Fibroblast of lung (primary cell): Measurements from ENCODE around the gene MOXD1. TPM values are rescaled to one million over a fixed set of nuclear protein-coding genes. Genes with fewer than 3 reads are reported as not detected.

ENCODE experiments used
- DNase-seq, 2 donors: peaks; one replicate each; pipeline versions ENCODE4 v3.0.0 to v3.0.0-alpha.2; 2010; ENCODE audit warnings: low read depth in 2 of 2
- H2AFZ ChIP-seq: 2 replicates; pipeline ENCODE4 v1.5.1; 2012; ENCODE audit warnings: low read length, control low read depth, inconsistent platforms
- H3K27ac ChIP-seq: 2 replicates; pipeline ENCODE4 v1.5.1; 2011; ENCODE audit warnings: low read length, control low read depth; ENCODE audit not compliant: insufficient read depth
- H3K27me3 ChIP-seq: 2 replicates; pipeline ENCODE4 v1.5.1; 2011; ENCODE audit warnings: mild to moderate bottlenecking, low read length; ENCODE audit not compliant: control insufficient read depth, insufficient read depth
- H3K36me3 ChIP-seq: 2 replicates; pipeline ENCODE4 v1.5.1; 2011; ENCODE audit warnings: low read length; ENCODE audit not compliant: control insufficient read depth, insufficient read depth
- H3K4me1 ChIP-seq: 2 replicates; pipeline ENCODE4 v1.5.1; 2011; ENCODE audit warnings: low read length; ENCODE audit not compliant: control insufficient read depth, insufficient read depth; ENCODE audit errors: extremely low read depth
- H3K4me2 ChIP-seq: 2 replicates; pipeline ENCODE4 v1.5.1; 2011; ENCODE audit warnings: low read length, control low read depth; ENCODE audit not compliant: insufficient read depth; ENCODE audit errors: extremely low read depth
- H3K4me3 ChIP-seq, 4 experiments: fragments of 200-600 bp in 1 of 4; sonication (generic) in 1 of 4; replicated peaks in 1 of 4; 2 replicates each; pipeline ENCODE4 v1.5.1; 2011 to 2016; ENCODE audit warnings: low read length in 4 of 4, low read depth in 3 of 4, mild to moderate bottlenecking in 3 of 4, control low read depth in 2 of 4, inconsistent platforms in 1 of 4, mixed read lengths in 1 of 4; ENCODE audit not compliant: insufficient read depth in 1 of 4; ENCODE audit errors: control extremely low read depth in 1 of 4
- H3K79me2 ChIP-seq: 2 replicates; pipeline ENCODE4 v1.5.1; 2012; ENCODE audit warnings: mild to moderate bottlenecking, low read length, inconsistent platforms; ENCODE audit not compliant: control insufficient read depth, insufficient read depth
- H3K9ac ChIP-seq: 2 replicates; pipeline ENCODE4 v1.5.1; 2011; ENCODE audit warnings: mild to moderate bottlenecking, low read length, control low read depth; ENCODE audit not compliant: insufficient read depth
- H3K9me3 ChIP-seq: 2 replicates; pipeline ENCODE4 v1.5.1; 2012; ENCODE audit warnings: low read depth, low read length; ENCODE audit not compliant: control insufficient read depth, insufficient read depth
- H4K20me1 ChIP-seq: 2 replicates; pipeline ENCODE4 v1.5.1; 2011; ENCODE audit warnings: low read length; ENCODE audit not compliant: control insufficient read depth, insufficient read depth; ENCODE audit errors: extremely low read depth
- CTCF ChIP-seq, 2 donors: IDR thresholded peaks in 1 of 2; conservative IDR thresholded peaks in 1 of 2; 1 replicate in 1 of 2; 2 replicates in 1 of 2; pipeline ENCODE4 v1.5.1; 2011 to 2012; ENCODE audit warnings: low read length in 2 of 2, control low read depth in 1 of 2, inconsistent platforms in 1 of 2, low read depth in 1 of 2, mild to moderate bottlenecking in 1 of 2
- EZH2 ChIP-seq: IDR thresholded peaks from 2 replicates; pipeline ENCODE4 v1.5.1; 2012; ENCODE audit warnings: low read length, control low read depth, mild to moderate bottlenecking; ENCODE audit errors: missing control alignments
- polyA plus RNA-seq, 2 donors: library from polyadenylated mRNA; depleted of rRNA in 1 of 2; stranded (reverse) in 1 of 2; unstranded in 1 of 2; fragments of >200 nt; gene quantifications; 2 replicates each; pipeline ENCODE4 v1.2.1, GENCODE V29; 2011 to 2012; ENCODE audit warnings: missing spikeins in 1 of 2
- total RNA-seq: library from RNA; depleted of rRNA; stranded (reverse); fragments of >200 nt; gene quantifications from 2 replicates; pipeline ENCODE4 v1.2.1, GENCODE V29; 2014

Gene MOXD1
- total and polyA plus RNA-seq, 2 donors (not counting 1 experiment from before 2014, with no cell fraction given): 89.8 to 100 TPM

- peak; percentile 96 to 97 for DNase-seq
- H3K9me3 ChIP-seq: no peaks in the 10 kb centered on the region
- H4K20me1 ChIP-seq: no peaks in the 10 kb centered on the region
- H3K4me3 ChIP-seq: peak overlapping the region; percentile 9 to 31 (median 22)
- no peaks in the 10 kb centered on the region for H3K36me3 ChIP-seq
- peak overlapping the region; percentile 67 for H2AFZ ChIP-seq
- peak overlapping the region; percentile 87 for H3K4me2 ChIP-seq
- TF ChIP-seq EZH2 (no peak), CTCF (conservative IDR thresholded peaks at IDR 0.05 in 1 of 2, IDR thresholded peaks at IDR 0.05 in 1 of 2; ENCODE audit: low read depth in 1 of 2, low read length in 2 of 2) (no peak)
- peaks cover 15% of the 10 kb centered on the region for H3K4me1 ChIP-seq
- peak overlapping the region; percentile 87 for H3K27ac ChIP-seq
- no peaks in the 10 kb centered on the region for H3K27me3 ChIP-seq
- H3K79me2 ChIP-seq: peaks cover 3% of the 10 kb centered on the region
- H3K9ac ChIP-seq: peak overlapping the region; percentile 36
These were observed 9.6 kb downstream of the MOXD1 start for GRCh38 chr6:132391391-132392269.

GRCh38 chr6:132390451-132390850 is 10.8 kb downstream of the MOXD1 start:
- no peak for DNase-seq
- H3K36me3 ChIP-seq: no peaks in the 10 kb centered on the region
- H3K27me3 ChIP-seq: no peaks in the 10 kb centered on the region
- H3K27ac ChIP-seq: peak overlapping the region; percentile 87
- H3K9me3 ChIP-seq: no peaks in the 10 kb centered on the region
- H3K9ac ChIP-seq: no peak overlapping the region
- H4K20me1 ChIP-seq: no peaks in the 10 kb centered on the region
- peaks cover 3% of the 10 kb centered on the region for H3K79me2 ChIP-seq
- TF ChIP-seq CTCF (conservative IDR thresholded peaks at IDR 0.05 in 1 of 2, IDR thresholded peaks at IDR 0.05 in 1 of 2; ENCODE audit: low read depth in 1 of 2, low read length in 2 of 2) (no peak), EZH2 (no peak)
- no peak overlapping the region for H3K4me2 ChIP-seq
- peaks cover 15% of the 10 kb centered on the region for H3K4me1 ChIP-seq
- no peak overlapping the region for H2AFZ ChIP-seq
- no peak overlapping the region for H3K4me3 ChIP-seq

- peaks cover 3% of the 10 kb centered on the region for H3K79me2 ChIP-seq
- DNase-seq: no peak
- no peak overlapping the region for H3K4me3 ChIP-seq
- no peaks in the 10 kb centered on the region for H4K20me1 ChIP-seq
- TF ChIP-seq CTCF (conservative IDR thresholded peaks at IDR 0.05 in 1 of 2, IDR thresholded peaks at IDR 0.05 in 1 of 2; ENCODE audit: low read depth in 1 of 2, low read length in 2 of 2) (no peak), EZH2 (no peak)
- no peak overlapping the region for H2AFZ ChIP-seq
- no peaks in the 10 kb centered on the region for H3K9me3 ChIP-seq
- H3K27ac ChIP-seq: no peak overlapping the region
- H3K36me3 ChIP-seq: no peaks in the 10 kb centered on the region
- no peak overlapping the region for H3K9ac ChIP-seq
- H3K4me2 ChIP-seq: no peak overlapping the region
- H3K27me3 ChIP-seq: no peaks in the 10 kb centered on the region
- peaks cover 15% of the 10 kb centered on the region for H3K4me1 ChIP-seq
These were observed 11.3 kb downstream of the MOXD1 start for GRCh38 chr6:132390017-132390416.
